ENCODE results near the gene MRPL27.

DNA sequence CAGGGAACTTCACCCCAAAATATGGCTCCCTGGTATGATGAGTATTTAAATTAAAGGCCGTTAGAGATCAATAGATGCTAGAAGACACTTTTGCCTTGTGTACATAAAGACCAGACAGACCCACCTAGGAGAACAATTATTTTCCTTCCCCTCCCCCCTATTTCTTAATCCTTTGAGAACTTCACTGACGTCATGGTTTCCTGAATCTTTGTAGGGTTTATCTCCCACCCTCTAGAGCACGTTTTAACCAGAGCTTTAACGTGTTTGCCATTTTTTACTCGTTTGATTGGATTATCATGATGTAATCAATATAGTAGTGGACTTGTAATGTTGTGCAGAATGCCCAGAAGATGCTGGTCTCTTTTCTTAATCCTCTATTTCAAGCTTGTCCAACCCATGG, 49.9 kb downstream of the MRPL27 start:
- TF ChIP-seq, protein P1, sequence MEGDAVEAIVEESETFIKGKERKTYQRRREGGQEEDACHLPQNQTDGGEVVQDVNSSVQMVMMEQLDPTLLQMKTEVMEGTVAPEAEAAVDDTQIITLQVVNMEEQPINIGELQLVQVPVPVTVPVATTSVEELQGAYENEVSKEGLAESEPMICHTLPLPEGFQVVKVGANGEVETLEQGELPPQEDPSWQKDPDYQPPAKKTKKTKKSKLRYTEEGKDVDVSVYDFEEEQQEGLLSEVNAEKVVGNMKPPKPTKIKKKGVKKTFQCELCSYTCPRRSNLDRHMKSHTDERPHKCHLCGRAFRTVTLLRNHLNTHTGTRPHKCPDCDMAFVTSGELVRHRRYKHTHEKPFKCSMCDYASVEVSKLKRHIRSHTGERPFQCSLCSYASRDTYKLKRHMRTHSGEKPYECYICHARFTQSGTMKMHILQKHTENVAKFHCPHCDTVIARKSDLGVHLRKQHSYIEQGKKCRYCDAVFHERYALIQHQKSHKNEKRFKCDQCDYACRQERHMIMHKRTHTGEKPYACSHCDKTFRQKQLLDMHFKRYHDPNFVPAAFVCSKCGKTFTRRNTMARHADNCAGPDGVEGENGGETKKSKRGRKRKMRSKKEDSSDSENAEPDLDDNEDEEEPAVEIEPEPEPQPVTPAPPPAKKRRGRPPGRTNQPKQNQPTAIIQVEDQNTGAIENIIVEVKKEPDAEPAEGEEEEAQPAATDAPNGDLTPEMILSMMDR (IDR thresholded peaks at IDR 0.05) = no peak
- TF ChIP-seq POLR2A (IDR thresholded peaks at IDR 0.05; ENCODE audit: low read depth) (no peak), POLR2AphosphoS5 (IDR thresholded peaks at IDR 0.05) (no peak), EP300 (IDR thresholded peaks at IDR 0.05) (no peak)

Measured in esophagus muscularis mucosa (tissue), 4 donors.